Measurements from ENCODE around the gene ANKRD6. TPM values are rescaled to one million over a fixed set of nuclear protein-coding genes. Genes with fewer than 3 reads are reported as not detected.
A peak's percentile ranks its signal among the peaks of the same experiment; 100 is the strongest.

Gene ANKRD6
- total RNA-seq, 1 experiment from 2014 or later = 5.6 TPM

DNA sequence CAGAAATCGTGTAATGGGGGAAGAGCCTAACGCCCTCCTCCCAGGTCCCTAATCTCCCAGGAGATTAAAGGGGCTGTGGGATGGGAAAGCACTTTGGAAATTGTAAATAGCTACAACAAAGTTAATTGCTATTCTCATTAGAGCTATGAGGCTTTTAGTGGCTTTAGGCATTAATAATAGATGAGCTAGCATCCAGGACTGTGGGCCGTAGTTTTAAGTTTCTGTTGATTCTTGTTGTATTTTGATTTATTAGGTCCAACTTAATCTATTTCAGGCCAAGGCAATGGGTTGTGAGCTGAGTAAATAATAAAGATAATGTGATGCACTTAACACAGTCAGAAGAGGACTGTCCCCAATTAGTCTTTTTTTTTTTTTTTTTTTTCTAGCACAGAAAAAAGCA is 67.7 kb downstream of the ANKRD6 start:
- Mint-ChIP-seq H3K27ac (no peak overlapping the region), H3K4me3 (no peak overlapping the region)

More for the DNA sequence above, 67.7 kb downstream of the ANKRD6 start:
- peaks cover 2% of the 10 kb centered on the region; the same call in 1 of the 2 replicates for H3K4me1 ChIP-seq (ENCODE audit: insufficient read depth, low read length)
- H3K14ac ChIP-seq (ENCODE audit: insufficient read depth, low read length) = no peak overlapping the region
- Mint-ChIP-seq H3K36me3 (ENCODE audit: insufficient read depth in 1 of 3, low read depth in 3 of 3) (no peaks in the 10 kb centered on the region), H3K27me3 (ENCODE audit: low read depth) (peaks cover 17% of the 10 kb centered on the region), H3K4me1 (peaks cover 50 to 57% of the 10 kb centered on the region in 2 experiments), H3K9me3 (no peaks in the 10 kb centered on the region)
- no peaks in the 10 kb centered on the region for H3K79me1 ChIP-seq (ENCODE audit: insufficient read depth, low read depth, low read length, poor library complexity, severe bottlenecking)
- no peaks in the 10 kb centered on the region for H3K23me2 ChIP-seq (ENCODE audit: insufficient read length, low read depth, low read length, poor library complexity, severe bottlenecking)
- H3K23ac ChIP-seq (ENCODE audit: insufficient read length, low read depth, low read length) = no peak overlapping the region
- H3K56ac ChIP-seq (ENCODE audit: insufficient read length, low read depth, low read length) = no peak overlapping the region
- H4K8ac ChIP-seq (replicated peaks; ENCODE audit: insufficient read length, low read depth, low read length) = no peak overlapping the region
- peak overlapping the region; percentile 8 for H3K4me2 ChIP-seq (ENCODE audit: insufficient read depth, insufficient read length, low read length)
- H2BK120ac ChIP-seq (ENCODE audit: low read depth, low read length, poor library complexity, severe bottlenecking) = no peak overlapping the region
- H2BK20ac ChIP-seq (ENCODE audit: low read depth, low read length, poor library complexity, severe bottlenecking) = no peak overlapping the region
- no peak overlapping the region for H3K4ac ChIP-seq (ENCODE audit: low read depth, low read length)
- no peaks in the 10 kb centered on the region for H3K79me2 ChIP-seq (ENCODE audit: insufficient read depth, low read length)
- no peak overlapping the region for H3T11ph ChIP-seq (ENCODE audit: low read length)
- H4K91ac ChIP-seq (ENCODE audit: insufficient read length, low read depth, low read length) = no peak overlapping the region
- no peak overlapping the region for H2BK5ac ChIP-seq (ENCODE audit: insufficient read length, low read length)
- TF ChIP-seq, protein P1, sequence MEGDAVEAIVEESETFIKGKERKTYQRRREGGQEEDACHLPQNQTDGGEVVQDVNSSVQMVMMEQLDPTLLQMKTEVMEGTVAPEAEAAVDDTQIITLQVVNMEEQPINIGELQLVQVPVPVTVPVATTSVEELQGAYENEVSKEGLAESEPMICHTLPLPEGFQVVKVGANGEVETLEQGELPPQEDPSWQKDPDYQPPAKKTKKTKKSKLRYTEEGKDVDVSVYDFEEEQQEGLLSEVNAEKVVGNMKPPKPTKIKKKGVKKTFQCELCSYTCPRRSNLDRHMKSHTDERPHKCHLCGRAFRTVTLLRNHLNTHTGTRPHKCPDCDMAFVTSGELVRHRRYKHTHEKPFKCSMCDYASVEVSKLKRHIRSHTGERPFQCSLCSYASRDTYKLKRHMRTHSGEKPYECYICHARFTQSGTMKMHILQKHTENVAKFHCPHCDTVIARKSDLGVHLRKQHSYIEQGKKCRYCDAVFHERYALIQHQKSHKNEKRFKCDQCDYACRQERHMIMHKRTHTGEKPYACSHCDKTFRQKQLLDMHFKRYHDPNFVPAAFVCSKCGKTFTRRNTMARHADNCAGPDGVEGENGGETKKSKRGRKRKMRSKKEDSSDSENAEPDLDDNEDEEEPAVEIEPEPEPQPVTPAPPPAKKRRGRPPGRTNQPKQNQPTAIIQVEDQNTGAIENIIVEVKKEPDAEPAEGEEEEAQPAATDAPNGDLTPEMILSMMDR (conservative IDR thresholded peaks at IDR 0.05) = no peak
- H3K27me3 ChIP-seq (ENCODE audit: insufficient read depth, low read length) = no peaks in the 10 kb centered on the region
- no CpG with 5 or more reads among the region's 3 CpGs for WGBS (ENCODE audit: extremely low coverage, insufficient read length, low lambda C conversion rate)
- H4K5ac ChIP-seq (ENCODE audit: insufficient read length, low read depth, low read length) = no peak overlapping the region
- no peak overlapping the region for H2AK5ac ChIP-seq (ENCODE audit: insufficient read length, low read length)
- H2BK15ac ChIP-seq (ENCODE audit: low read depth, low read length) = no peak overlapping the region
- no peaks in the 10 kb centered on the region for H4K20me1 ChIP-seq (ENCODE audit: control insufficient read depth, insufficient read depth, insufficient read length)
- H3K9ac ChIP-seq (ENCODE audit: extremely low read depth, insufficient read length, low read length) = no peak overlapping the region
- no peak overlapping the region for H2BK12ac ChIP-seq (ENCODE audit: insufficient read length, low read depth, low read length)
- DNase-seq = no peak
- no peak overlapping the region for H2AFZ ChIP-seq (ENCODE audit: low read length)
- H3K18ac ChIP-seq (ENCODE audit: insufficient read length, low read depth, low read length) = no peak overlapping the region
- no peaks in the 10 kb centered on the region for H3K9me3 ChIP-seq (ENCODE audit: control insufficient read depth, low read depth, low read length)
- no peak overlapping the region for H3K27ac ChIP-seq (ENCODE audit: insufficient read length, low read depth, low read length)
